ENCODE measurements around the gene IL1A. TPM values are rescaled to one million over a fixed set of nuclear protein-coding genes. Genes with fewer than 3 reads are reported as not detected.

Gene IL1A
- total RNA-seq, 1 donor from 2014 or later = 3.2 TPM

- Histone ChIP-seq H3F3A (ENCODE audit: low read depth) (no peaks in the 10 kb centered on the region), H3K9ac (no peak overlapping the region), H4K20me1 (ENCODE audit: low read depth) (no peaks in the 10 kb centered on the region), H3K4me2 (no peak overlapping the region), H3K36me3 (no peaks in the 10 kb centered on the region), H3K4me1 (no peaks in the 10 kb centered on the region), H3K79me2 (ENCODE audit: low read depth) (no peaks in the 10 kb centered on the region), H3K9me3 (ENCODE audit: low read depth) (no peaks in the 10 kb centered on the region), H3K27me3 (no peaks in the 10 kb centered on the region), H3K4me3 (no peak overlapping the region), H2AFZ (replicated peaks) (no peak overlapping the region), H3K27ac (no peak overlapping the region)
- peaks cover 4% of the 10 kb centered on the region for H3K27me3 Mint-ChIP-seq (ENCODE audit: insufficient read depth, low read depth)
- no peak overlapping the region for H3K27ac Mint-ChIP-seq
- no peaks in the 10 kb centered on the region for H3K36me3 Mint-ChIP-seq
- no peak overlapping the region for H3K4me3 Mint-ChIP-seq
- H3K4me1 Mint-ChIP-seq = no peaks in the 10 kb centered on the region
- TF ChIP-seq EZH2 (IDR thresholded peaks at IDR 0.05) = no peak
- TF ChIP-seq EZH2phosphoT487 (IDR thresholded peaks at IDR 0.05) = no peak
- TF ChIP-seq CTCF (IDR thresholded peaks at IDR 0.05) = peak; percentile 27
- H3K9me3 Mint-ChIP-seq = no peaks in the 10 kb centered on the region
- peak; percentile 47 for DNase-seq (ENCODE audit: low spot score)
Measured at GRCh38 chr2:112724591-112725525, 59.4 kb downstream of the IL1A start.

GRCh38 chr2:112723995-112724394, 60.3 kb downstream of the IL1A start:
- Histone ChIP-seq H3K36me3 (no peaks in the 10 kb centered on the region), H3K4me1 (no peaks in the 10 kb centered on the region), H3K79me2 (ENCODE audit: low read depth) (no peaks in the 10 kb centered on the region), H3K4me3 (no peak overlapping the region), H3K9me3 (ENCODE audit: low read depth) (no peaks in the 10 kb centered on the region), H2AFZ (replicated peaks) (no peak overlapping the region), H4K20me1 (ENCODE audit: low read depth) (no peaks in the 10 kb centered on the region), H3F3A (ENCODE audit: low read depth) (no peaks in the 10 kb centered on the region), H3K9ac (no peak overlapping the region), H3K4me2 (no peak overlapping the region), H3K27me3 (no peaks in the 10 kb centered on the region), H3K27ac (no peak overlapping the region)
- Mint-ChIP-seq H3K36me3 (no peaks in the 10 kb centered on the region), H3K9me3 (no peaks in the 10 kb centered on the region), H3K4me3 (no peak overlapping the region), H3K27me3 (ENCODE audit: insufficient read depth, low read depth) (peaks cover 4% of the 10 kb centered on the region), H3K27ac (no peak overlapping the region), H3K4me1 (no peaks in the 10 kb centered on the region)
- DNase-seq (ENCODE audit: low spot score) = no peak
- TF ChIP-seq CTCF (IDR thresholded peaks at IDR 0.05) (no peak), EZH2phosphoT487 (IDR thresholded peaks at IDR 0.05) (no peak), EZH2 (IDR thresholded peaks at IDR 0.05) (no peak)

Other genes with a start within 250 kb of the IL1A start
- gene POLR1B, start 242.0 kb downstream of the IL1A start, total RNA-seq (ENCODE audit: low replicate concordance) = 20.1 and 20.5 TPM in 2 replicates
- gene CHCHD5, start 199.9 kb downstream of the IL1A start, total RNA-seq (ENCODE audit: low replicate concordance) = 12.9 and 17.5 TPM in 2 replicates
- gene SLC20A1, start 138.6 kb downstream of the IL1A start, total RNA-seq (ENCODE audit: low replicate concordance) = 46.1 and 61.1 TPM in 2 replicates
- gene NT5DC4, start 63.5 kb downstream of the IL1A start, total RNA-seq (ENCODE audit: low replicate concordance) = not detected in 2 replicates
- gene CKAP2L, start 19.9 kb downstream of the IL1A start, total RNA-seq (ENCODE audit: low replicate concordance) = 28.2 and 53.7 TPM in 2 replicates
- not detected in 2 replicates for gene IL1B, start 52.3 kb upstream of the IL1A start, total RNA-seq (ENCODE audit: low replicate concordance)
- gene IL37, start 126.7 kb upstream of the IL1A start, total RNA-seq (ENCODE audit: low replicate concordance) = 0.93 TPM in 1 of 2 replicates, not detected in the other
- gene IL36G, start 193.5 kb upstream of the IL1A start, total RNA-seq (ENCODE audit: low replicate concordance) = 0.59 and 1.3 TPM in 2 replicates
- not detected in 2 replicates for gene IL36A, start 221.0 kb upstream of the IL1A start, total RNA-seq (ENCODE audit: low replicate concordance)